Measurements from ENCODE around the gene DIS3.
"Not testable (repeated sequence)": the region's sequence is repeated elsewhere in the genome, so short reads cannot be mapped to it uniquely, and the experiment has no call there.

The DIS3 gene

GRCh38 chr13:72781451-72782439 is at the start of gene DIS3, which contains the start of gene PIBF1:
DIS3 (minus strand) TSS chr13:72781900; CDS start chr13:72781832, 68 bp downstream.
PIBF1 (plus strand) TSS chr13:72782133; CDS start chr13:72783470, 1,337 bp downstream.
- peak; percentile 99 for DNase-seq

- DNase-seq, result no peak
These were observed 42.0 kb upstream of the DIS3 start for GRCh38 chr13:72823724-72824123.

- DNase-seq, result no peak
These were observed 41.4 kb upstream of the DIS3 start for GRCh38 chr13:72823081-72823480.

- DNase-seq, result no peak
These were observed 39.2 kb upstream of the DIS3 start for GRCh38 chr13:72820898-72821279.

GRCh38 chr13:72820156-72820897 is 38.6 kb upstream of the DIS3 start:
- peak; percentile 66 for DNase-seq

GRCh38 chr13:72808917-72809500 is 27.3 kb upstream of the DIS3 start:
- DNase-seq, result peak; percentile 25

- DNase-seq, result not testable (repeated sequence)
These were observed 24.8 kb upstream of the DIS3 start for GRCh38 chr13:72806514-72806913.

GRCh38 chr13:72805676-72806346 is 24.1 kb upstream of the DIS3 start:
- DNase-seq, result no peak

GRCh38 chr13:72804301-72804700 is 22.6 kb upstream of the DIS3 start:
- no peak for DNase-seq

- no peak for DNase-seq
These were observed 17.1 kb upstream of the DIS3 start for GRCh38 chr13:72798817-72799216.

- DNase-seq, result no peak
These were observed 10.9 kb upstream of the DIS3 start for GRCh38 chr13:72792640-72793039.

- no peak for DNase-seq
These were observed 7.1 kb upstream of the DIS3 start for GRCh38 chr13:72788831-72789230.

- DNase-seq, result not testable (repeated sequence)
These were observed 3.0 kb upstream of the DIS3 start for GRCh38 chr13:72784679-72785078.

- peak; percentile 18 for DNase-seq
These were observed 1.0 kb upstream of the DIS3 start for GRCh38 chr13:72782717-72783116.

GRCh38 chr13:72774019-72774418 is 7.7 kb downstream of the DIS3 start:
- peak; percentile 9 for DNase-seq

GRCh38 chr13:72763411-72763810 is 18.3 kb downstream of the DIS3 start:
- DNase-seq, result no peak

GRCh38 chr13:72760189-72760588 is 21.5 kb downstream of the DIS3 start:
- DNase-seq, result no peak

- peak; percentile 3 for DNase-seq
These were observed 23.7 kb downstream of the DIS3 start for GRCh38 chr13:72757792-72758535.

- no peak for DNase-seq
These were observed 27.6 kb downstream of the DIS3 start for GRCh38 chr13:72754111-72754510.

GRCh38 chr13:72751220-72751619 is 30.5 kb downstream of the DIS3 start:
- DNase-seq, result no peak

GRCh38 chr13:72745260-72745659 is 36.4 kb downstream of the DIS3 start:
- DNase-seq, result no peak

GRCh38 chr13:72740015-72740414 is 41.7 kb downstream of the DIS3 start:
- DNase-seq, result no peak
